ENCODE results near the gene GGACT. TPM values are rescaled to one million over a fixed set of nuclear protein-coding genes. Genes with fewer than 3 reads are reported as not detected.
A peak's percentile ranks its signal among the peaks of the same experiment; 100 is the strongest.

The GGACT gene
- total and polyA plus RNA-seq, 2 of the 8 experiments (the other 6 are each of a cell fraction or from before 2014, with no cell fraction given): 1.1 to 1.5 TPM

DNA sequence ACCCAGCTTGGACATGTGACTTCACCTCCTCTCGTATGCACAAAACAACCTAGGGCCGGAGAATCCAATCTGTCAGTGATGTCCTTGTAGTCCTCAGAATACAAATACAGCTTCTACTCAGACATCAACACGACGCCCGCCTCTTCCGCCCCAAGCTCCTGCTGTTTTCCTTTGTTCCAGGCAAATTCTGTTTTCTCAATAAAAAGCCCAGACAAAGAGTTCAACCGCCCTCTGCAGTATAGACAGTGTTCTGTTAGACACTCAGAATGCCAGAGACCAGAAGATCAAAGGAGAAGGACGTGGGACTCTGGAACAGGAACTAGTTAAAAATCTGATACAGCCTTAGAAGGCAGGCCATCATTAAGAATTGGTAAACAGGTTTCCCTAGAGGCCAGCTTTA is 42.0 kb upstream of the GGACT start:
- Histone ChIP-seq H4K91ac (replicated peaks; ENCODE audit: insufficient read length, low read length) (no peak overlapping the region), H3K18ac (ENCODE audit: extremely low read depth, low read length) (no peak overlapping the region), H3K4me1 (replicated peaks in 1 of 4; ENCODE audit: control insufficient read depth in 3 of 4, insufficient read depth in 4 of 4, low read length in 3 of 4) (peaks cover 0 to 6% (median 3%) of the 10 kb centered on the region in 4 experiments; a peak in 2 of 7 replicates), H2BK20ac (ENCODE audit: low read length) (no peak overlapping the region), H2BK5ac (ENCODE audit: low read depth, low read length) (no peak overlapping the region), H3K23ac (ENCODE audit: insufficient read length) (no peak overlapping the region), H2AFZ (ENCODE audit: low read length) (no peak overlapping the region), H2AK5ac (ENCODE audit: low read depth, low read length) (no peak overlapping the region), H3K14ac (ENCODE audit: insufficient read length) (no peak overlapping the region), H3K9me3 (ENCODE audit: insufficient read depth in 2 of 2, low read depth in 1 of 2, low read length in 1 of 2) (no peaks in the 10 kb centered on the region), H3K36me3 (ENCODE audit: control insufficient read depth in 2 of 4, insufficient read depth in 4 of 4, low read length in 3 of 4) (peaks cover 0 to 42% (median 22%) of the 10 kb centered on the region in 4 experiments; a peak in 7 of 8 replicates), H4K8ac (ENCODE audit: extremely low read depth, insufficient read depth, low read length) (no peak overlapping the region), H3K27me3 (replicated peaks in 1 of 4; ENCODE audit: control insufficient read depth in 3 of 4, extremely low read depth in 1 of 4, insufficient read depth in 3 of 4, low read length in 3 of 4) (no peaks in the 10 kb centered on the region), H4K20me1 (replicated peaks in 1 of 2; ENCODE audit: control insufficient read depth in 1 of 2, insufficient read depth in 2 of 2, low read length in 2 of 2) (peaks cover 0 to 2% of the 10 kb centered on the region in 2 experiments), H3K9ac (replicated peaks in 1 of 4; ENCODE audit: extremely low read depth in 1 of 4, low read depth in 3 of 4, low read length in 3 of 4) (no peak overlapping the region), H3K56ac (replicated peaks; ENCODE audit: insufficient read length, low read depth, low read length) (no peak overlapping the region), H2BK120ac (replicated peaks; ENCODE audit: low read depth, low read length) (no peak overlapping the region), H3K79me1 (ENCODE audit: low read depth, low read length) (no peaks in the 10 kb centered on the region), H2BK12ac (ENCODE audit: low read depth, low read length) (no peak overlapping the region), H3K27ac (ENCODE audit: low read depth, low read length) (no peak overlapping the region), H4K5ac (ENCODE audit: insufficient read length, low read depth, low read length) (no peak overlapping the region), H3K79me2 (ENCODE audit: control insufficient read depth in 1 of 2, insufficient read depth in 2 of 2, low read length in 2 of 2) (no peaks in the 10 kb centered on the region), H3K4ac (replicated peaks; ENCODE audit: insufficient read length, low read depth, low read length) (no peak overlapping the region), H3K4me3 (ENCODE audit: extremely low read depth in 1 of 4, insufficient read depth in 2 of 4, low read depth in 3 of 4, low read length in 4 of 4) (no peak overlapping the region), H3K23me2 (ENCODE audit: low read depth, low read length) (no peaks in the 10 kb centered on the region; the same call in 1 of the 2 replicates), H3K4me2 (ENCODE audit: insufficient read depth in 1 of 2, low read depth in 2 of 2, low read length in 2 of 2) (no peak overlapping the region), H2BK15ac (ENCODE audit: low read length) (no peak overlapping the region)
- ChIA-PET POLR2A (ENCODE audit: partially characterized antibody) (interaction anchor here (1.0 kb wide), 1 partner anchor 12 kb away, joined by 3 read pairs; no protein-coding TSS in a partner anchor), CTCF (ENCODE audit: partially characterized antibody) (interaction anchor here (0.6 to 1.5 kb wide), 12 partner anchors 10 to 1154 kb away, joined by 3 to 14 read pairs (median 3); no protein-coding TSS in a partner anchor)
- peak; percentile 8 to 37; a peak in 2 of 4 replicates for TF ChIP-seq RAD21 (IDR thresholded peaks at IDR 0.05 in 1 of 2, conservative IDR thresholded peaks at IDR 0.05 in 1 of 2; ENCODE audit: low read depth in 2 of 2, low read length in 2 of 2)
- no peak for TF ChIP-seq CBX8 (IDR thresholded peaks at IDR 0.05; ENCODE audit: borderline replicate concordance, low read depth, low read length)
- DNase-seq (ENCODE audit: low read depth in 1 of 2, low spot score in 2 of 2) (no peak), FAIRE-seq (no peak)
- WGBS, 2 experiments (ENCODE audit: extremely low coverage in 1 of 2, insufficient coverage in 1 of 2, insufficient read length in 1 of 2, insufficient replicate concordance in 2 of 2, low coverage in 1 of 2, low lambda C conversion rate in 2 of 2, missing lambda C conversion rate in 1 of 2): 75% methylated on average over 8 of the region's 8 CpGs; no CpG with 5 or more reads in 1 of the 2 experiments

Data from H1 (cell line).